Gastrocnemius medialis (tissue), 4 donors: ENCODE results near the gene FASLG.

ENCODE experiments used
- CTCF ChIP-seq, 5 experiments: fragments of 450-650 bp in 3 of 5; fragments of 200-600 bp in 2 of 5; sonication (generic) in 2 of 5; IDR thresholded peaks in 4 of 5; conservative IDR thresholded peaks in 1 of 5; 1 replicate in 4 of 5; 2 replicates in 1 of 5; pipeline ENCODE4 v1.5.1; 2016 to 2019; ENCODE audit warnings: antibody characterized with exemption in 5 of 5, mild to moderate bottlenecking in 3 of 5, moderate library complexity in 3 of 5
- POLR2A ChIP-seq, 2 donors: fragments of 450-650 bp; IDR thresholded peaks; one replicate each; pipeline ENCODE4 v1.6.1; 2017; ENCODE audit warnings: antibody characterized with exemption in 2 of 2, mild to moderate bottlenecking in 2 of 2, moderate library complexity in 2 of 2

GRCh38 chr1:172686143-172686542 is 27.2 kb downstream of the FASLG start:
- TF ChIP-seq POLR2A (IDR thresholded peaks at IDR 0.05) (no peak), CTCF (IDR thresholded peaks at IDR 0.05 in 4 of 5, conservative IDR thresholded peaks at IDR 0.05 in 1 of 5) (no peak)
